IMR-90 (cell line): ENCODE data around the gene ANKRD27. TPM values are rescaled to one million over a fixed set of nuclear protein-coding genes. Genes with fewer than 3 reads are reported as not detected.

Experiments
- ATAC-seq: fragments of 200-7000 bp; cut with Tn5 transposase; 2 replicates; pipeline ENCODE4 v1.9.1; 2020; ENCODE audit warnings: low read depth, mild to moderate bottlenecking, moderate library complexity
- BruUV-seq: library from RNA; stranded (reverse); fragments of 400-500 nt; replicated peaks from 2 replicates; lab custom pipeline; 2021; lab: Mats Ljungman, UMichigan
- CTCF ChIA-PET: fragments of 300-600 bp; formaldehyde crosslinking; extraction: SDS; loops from one replicate; lab custom pipeline; 2021; ENCODE audit warnings: antibody characterized with exemption; lab: Yijun Ruan, JAX
- POLR2A ChIA-PET: fragments of 300-600 bp; sonication (Branson Sonifier 250); formaldehyde crosslinking; loops from one replicate; lab custom pipeline; 2022; ENCODE audit warnings: antibody characterized with exemption; ENCODE audit not compliant: unreplicated experiment; lab: Charles Lee
- DNase-seq: peaks from one replicate; pipeline ENCODE4 v3.0.0; 2013
- H2AFZ ChIP-seq: replicated peaks from 2 replicates; pipeline ENCODE3; 2013; ENCODE audit warnings: low read length, mild to moderate bottlenecking; ENCODE audit not compliant: poor library complexity
- H2AK5ac ChIP-seq: 2 replicates; pipeline ENCODE4 v1.6.1; 2013; ENCODE audit warnings: low read depth, low read length, inconsistent platforms
- H2AK9ac ChIP-seq: replicated peaks from 2 replicates; pipeline ENCODE3; 2013; ENCODE audit warnings: mild to moderate bottlenecking, low read depth, low read length, moderate library complexity; ENCODE audit not compliant: poor library complexity
- H2BK120ac ChIP-seq: 2 replicates; pipeline ENCODE4 v1.6.1; 2013; ENCODE audit warnings: low read depth, low read length, inconsistent platforms
- H2BK15ac ChIP-seq: 3 replicates; pipeline ENCODE4 v1.6.1; 2013; ENCODE audit warnings: low read depth, low read length, inconsistent platforms
- H2BK20ac ChIP-seq: 2 replicates; pipeline ENCODE4 v1.6.1; 2013; ENCODE audit warnings: low read depth, mild to moderate bottlenecking, inconsistent platforms, low read length, moderate library complexity
- H2BK5ac ChIP-seq: 2 replicates; pipeline ENCODE4 v1.6.1; 2013; ENCODE audit warnings: mild to moderate bottlenecking, low read depth, low read length, inconsistent platforms; ENCODE audit not compliant: poor library complexity, severe bottlenecking
- H3K14ac ChIP-seq: replicated peaks from 2 replicates; pipeline ENCODE4 v1.6.1; 2013; ENCODE audit warnings: low read depth, low read length, inconsistent platforms
- H3K18ac ChIP-seq: 2 replicates; pipeline ENCODE4 v1.6.1; 2013; ENCODE audit warnings: low read depth, low read length, control low read depth
- H3K23ac ChIP-seq: 2 replicates; pipeline ENCODE4 v1.6.1; 2013; ENCODE audit warnings: low read depth, low read length, inconsistent platforms
- H3K27ac ChIP-seq: 2 replicates; pipeline ENCODE4 v1.5.1; 2013; ENCODE audit warnings: mild to moderate bottlenecking, control low read depth, low read length; ENCODE audit not compliant: insufficient read depth
- H3K27me3 ChIP-seq: 2 replicates; pipeline ENCODE4 v1.6.1; 2013; ENCODE audit warnings: low read length; ENCODE audit not compliant: control insufficient read depth, insufficient read depth
- H3K36me3 ChIP-seq: 2 replicates; pipeline ENCODE4 v1.6.1; 2013; ENCODE audit warnings: low read length, mixed read lengths; ENCODE audit not compliant: control insufficient read depth, insufficient read depth
- H3K4ac ChIP-seq: 2 replicates; pipeline ENCODE4 v1.6.1; 2013; ENCODE audit warnings: low read depth, low read length, inconsistent platforms
- H3K4me1 ChIP-seq: 2 replicates; pipeline ENCODE4 v1.6.1; 2013; ENCODE audit warnings: low read length, mixed read lengths; ENCODE audit not compliant: control insufficient read depth, insufficient read depth
- H3K4me2 ChIP-seq: 2 replicates; pipeline ENCODE4 v1.6.1; 2013; ENCODE audit warnings: low read depth, mild to moderate bottlenecking, control low read depth, low read length, moderate library complexity
- H3K4me3 ChIP-seq: 2 replicates; pipeline ENCODE4 v1.5.1; 2013; ENCODE audit warnings: low read depth, mild to moderate bottlenecking, control low read depth, low read length, moderate library complexity; ENCODE audit not compliant: insufficient read depth
- H3K56ac ChIP-seq: 2 replicates; pipeline ENCODE4 v1.6.1; 2013; ENCODE audit warnings: low read length, inconsistent platforms; ENCODE audit not compliant: insufficient read depth; ENCODE audit errors: extremely low read depth
- H3K79me1 ChIP-seq, 2 experiments: 2 replicates each; pipeline ENCODE4 v1.6.1; 2013; ENCODE audit warnings: low read length in 2 of 2, inconsistent platforms in 1 of 2, low read depth in 1 of 2
- H3K9ac ChIP-seq: 2 replicates; pipeline ENCODE4 v1.6.1; 2013; ENCODE audit warnings: low read depth, low read length, control low read depth
- H3K9me1 ChIP-seq: 2 replicates; pipeline ENCODE4 v1.6.1; 2013; ENCODE audit warnings: low read length, inconsistent platforms; ENCODE audit not compliant: insufficient read depth
- H3K9me3 ChIP-seq: 2 replicates; pipeline ENCODE4 v1.6.1; 2013; ENCODE audit warnings: low read length; ENCODE audit not compliant: control insufficient read depth, insufficient read depth
- H4K20me1 ChIP-seq: 2 replicates; pipeline ENCODE4 v1.6.1; 2013; ENCODE audit warnings: low read length, inconsistent platforms; ENCODE audit not compliant: insufficient read depth
- H4K5ac ChIP-seq: 2 replicates; pipeline ENCODE4 v1.6.1; 2013; ENCODE audit warnings: mild to moderate bottlenecking, low read depth, low read length, control low read depth
- H4K8ac ChIP-seq, 2 experiments: 2 replicates each; pipeline ENCODE4 v1.6.1; 2013; ENCODE audit warnings: low read depth in 2 of 2, low read length in 2 of 2, control low read depth in 1 of 2, inconsistent platforms in 1 of 2
- H4K91ac ChIP-seq: 2 replicates; pipeline ENCODE4 v1.6.1; 2013; ENCODE audit warnings: low read depth, low read length, inconsistent platforms; ENCODE audit not compliant: insufficient read depth
- BHLHE40 ChIP-seq: fragments of 150-350 bp; IDR thresholded peaks from 2 replicates; pipeline ENCODE4 v1.6.1; 2016; ENCODE audit warnings: mild to moderate bottlenecking, low read depth, low read length
- CEBPB ChIP-seq: IDR thresholded peaks from 2 replicates; pipeline ENCODE4 v1.6.1; 2012; ENCODE audit warnings: low read depth, low read length, improper control_type of control experiment
- CHD1 ChIP-seq: IDR thresholded peaks from 2 replicates; pipeline ENCODE4 v1.6.1; 2012; ENCODE audit warnings: low read depth, low read length, improper control_type of control experiment
- CTCF ChIP-seq: conservative IDR thresholded peaks from 2 replicates; pipeline ENCODE4 v1.5.1; 2012; ENCODE audit warnings: mild to moderate bottlenecking, low read depth, low read length, improper control_type of control experiment
- ELK1 ChIP-seq: fragments of 150-350 bp; IDR thresholded peaks from 2 replicates; pipeline ENCODE4 v1.6.1; 2016; ENCODE audit warnings: low read depth, mild to moderate bottlenecking, low read length, moderate library complexity, borderline replicate concordance
- FOS ChIP-seq: fragments of 150-350 bp; IDR thresholded peaks from 2 replicates; pipeline ENCODE4 v1.6.1; 2016; ENCODE audit warnings: low read depth, low read length
- MAFK ChIP-seq: IDR thresholded peaks from 2 replicates; pipeline ENCODE4 v1.6.1; 2012; ENCODE audit warnings: low read depth, low read length, improper control_type of control experiment
- MAZ ChIP-seq: IDR thresholded peaks from 2 replicates; pipeline ENCODE4 v1.6.1; 2012; ENCODE audit warnings: low read depth, mild to moderate bottlenecking, low read length, improper control_type of control experiment, moderate library complexity, borderline replicate concordance
- MXI1 ChIP-seq: IDR thresholded peaks from 2 replicates; pipeline ENCODE4 v1.6.1; 2012; ENCODE audit warnings: low read depth, mild to moderate bottlenecking, low read length, moderate library complexity, borderline replicate concordance
- NFE2L2 ChIP-seq: fragments of 150-350 bp; IDR thresholded peaks from 2 replicates; pipeline ENCODE4 v1.6.1; 2016; ENCODE audit warnings: low read depth, mild to moderate bottlenecking, low read length
- POLR2A ChIP-seq: IDR thresholded peaks from 2 replicates; pipeline ENCODE4 v1.6.1; 2012; ENCODE audit warnings: mild to moderate bottlenecking, low read depth, low read length
- RAD21 ChIP-seq: IDR thresholded peaks from 2 replicates; pipeline ENCODE4 v1.6.1; 2012; ENCODE audit warnings: low read length, improper control_type of control experiment
- RCOR1 ChIP-seq: IDR thresholded peaks from 2 replicates; pipeline ENCODE4 v1.6.1; 2012; ENCODE audit warnings: mild to moderate bottlenecking, low read length, improper control_type of control experiment; ENCODE audit not compliant: insufficient replicate concordance
- RFX5 ChIP-seq: IDR thresholded peaks from 2 replicates; pipeline ENCODE4 v1.8.0; 2012; ENCODE audit warnings: low read depth, mild to moderate bottlenecking, low read length, moderate library complexity
- SMC3 ChIP-seq: fragments of 150-350 bp; IDR thresholded peaks from 2 replicates; pipeline ENCODE4 v1.6.1; 2016; ENCODE audit warnings: low read depth, mild to moderate bottlenecking, antibody characterized with exemption, low read length, moderate library complexity
- USF2 ChIP-seq: fragments of 150-350 bp; IDR thresholded peaks from 2 replicates; pipeline ENCODE4 v1.6.1; 2017; ENCODE audit warnings: mild to moderate bottlenecking, antibody characterized with exemption, low read length, low read depth
- WGBS, 2 experiments: methylation state at CpG; one replicate each; pipeline versions ENCODE4 v1.1.5 to v1.1.7; 2013; ENCODE audit warnings: missing lambda C conversion rate in 2 of 2; ENCODE audit not compliant: insufficient read length in 1 of 2; ENCODE audit errors: extremely low coverage in 2 of 2; 5-methylcytosine and 5-hydroxymethylcytosine counted together
- dilution Hi-C: fragments of 300-500 bp; cut with HindIII; formaldehyde crosslinking; loops from one replicate; pipeline ENCODE4 v1.14.3; 2018; ENCODE audit warnings: low sequenced_read_pairs; ENCODE audit not compliant: unreplicated experiment
- in situ Hi-C: fragments of 300-500 bp; cut with MboI; formaldehyde crosslinking; loops from 3 replicates; pipeline ENCODE4 v1.14.3; 2019; ENCODE audit warnings: low sequenced_read_pairs, inconsistent platforms, mixed read lengths
- intact Hi-C: fragments of 100-400 bp; cut with micrococcal nuclease; formaldehyde crosslinking; loops from 2 replicates; pipeline ENCODE4 v1.10.0; 2022
- polyA plus RNA-seq, 3 experiments: library from polyadenylated mRNA; depleted of rRNA; stranded (reverse); fragments of >200 nt; gene quantifications; 2 replicates each; pipeline ENCODE4 v1.2.3, GENCODE V29; 2012; ENCODE audit warnings: low replicate concordance in 1 of 3
- total RNA-seq: library from RNA; depleted of rRNA; stranded (reverse); fragments of >200 nt; gene quantifications from 2 replicates; pipeline ENCODE4 v1.2.3, GENCODE V29; 2012

Gene ANKRD27
- total and polyA plus RNA-seq, 2 of the 4 experiments (the other 2 are of a cell fraction): 16.7 to 35.0 TPM

DNA sequence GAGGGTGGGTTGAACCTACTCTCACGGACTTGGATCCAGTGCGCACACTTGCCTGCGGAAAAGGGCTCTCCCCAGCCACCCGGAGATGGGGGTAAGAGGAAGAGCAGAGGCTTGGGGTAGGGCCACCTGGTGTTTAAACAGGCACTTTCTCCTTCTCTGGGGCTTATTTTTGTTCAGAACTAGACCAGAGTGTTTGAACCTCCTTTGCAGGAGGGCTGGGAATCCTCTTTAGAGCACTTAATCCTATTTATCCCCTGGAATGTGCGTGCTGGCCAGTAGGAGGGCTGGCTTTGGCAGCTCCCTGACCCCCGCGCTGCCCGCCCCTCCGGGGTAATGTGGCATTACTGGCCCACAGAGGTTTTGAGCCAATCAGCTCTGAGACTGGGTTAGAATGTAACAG, 2.7 kb upstream of the ANKRD27 start:
- H4K91ac ChIP-seq: no peak overlapping the region
- TF ChIP-seq MAZ: no peak
- no peak for TF ChIP-seq RFX5
- no peak for TF ChIP-seq ELK1
- no peak for TF ChIP-seq SMC3
- TF ChIP-seq FOS: no peak
- TF ChIP-seq USF2: no peak
- no peak for TF ChIP-seq CTCF
- no peak for TF ChIP-seq NFE2L2
- TF ChIP-seq RAD21: no peak
- TF ChIP-seq CHD1: no peak
- TF ChIP-seq CEBPB: no peak
- TF ChIP-seq RCOR1: no peak
- no peak for TF ChIP-seq POLR2A
- TF ChIP-seq BHLHE40: no peak
- no peak for TF ChIP-seq MAFK
- no peak for TF ChIP-seq MXI1
- peaks cover 36% of the 10 kb centered on the region for H3K27me3 ChIP-seq
- no peak overlapping the region for H2AFZ ChIP-seq
- no peak overlapping the region for H2AK9ac ChIP-seq
- ChIA-PET POLR2A (no interaction called here), CTCF (no interaction called here)
- H2BK120ac ChIP-seq: no peak overlapping the region
- in situ Hi-C loops: no loop called here
- peaks cover 17% of the 10 kb centered on the region for H4K20me1 ChIP-seq
- H3K23ac ChIP-seq: no peak overlapping the region
- H3K14ac ChIP-seq: no peak overlapping the region
- peaks cover 8% of the 10 kb centered on the region; the same call in 1 of the 2 replicates for H3K4me1 ChIP-seq
- dilution Hi-C loops: no loop called here
- intact Hi-C loops: no loop called here
- no peak overlapping the region for H3K4me2 ChIP-seq
- no peak for DNase-seq
- no peak overlapping the region for H3K27ac ChIP-seq
- no peak overlapping the region for H2BK5ac ChIP-seq
- no peak overlapping the region for H3K56ac ChIP-seq
- no peak overlapping the region for H3K9ac ChIP-seq
- BruUV-seq: no TSS peak
- no peak overlapping the region for H4K5ac ChIP-seq
- no peak overlapping the region for H3K4ac ChIP-seq
- WGBS, 2 experiments: no CpG with 5 or more reads among the region's 9 CpGs
- H4K8ac ChIP-seq: no peak overlapping the region
- no peaks in the 10 kb centered on the region for H3K36me3 ChIP-seq
- H2BK15ac ChIP-seq: no peak overlapping the region
- no peak for ATAC-seq
- no peak overlapping the region for H2BK20ac ChIP-seq
- H3K4me3 ChIP-seq: no peak overlapping the region
- H3K9me1 ChIP-seq: peaks cover 12% of the 10 kb centered on the region
- H3K9me3 ChIP-seq: no peaks in the 10 kb centered on the region
- H3K79me1 ChIP-seq: peaks cover 17 to 18% of the 10 kb centered on the region in 2 experiments
- H3K18ac ChIP-seq: no peak overlapping the region
- H2AK5ac ChIP-seq: no peak overlapping the region
